Adrenal gland (tissue), 12 donors: Measurements from ENCODE around the gene ST8SIA5. TPM values are rescaled to one million over a fixed set of nuclear protein-coding genes. Genes with fewer than 3 reads are reported as not detected.

Source experiments
- DNase-seq, 7 donors: peaks; one replicate each; pipeline ENCODE4 v3.0.0-alpha.2; 2019 to 2020
- H3K27ac ChIP-seq, 5 donors: fragments of 200-600 bp; sonication (generic) in 4 of 5; 1 replicate in 3 of 5; 2 replicates in 2 of 5; pipeline versions ENCODE4 v1.5.1 to v1.8.0; 2016 to 2020; ENCODE audit warnings: mild to moderate bottlenecking in 1 of 5
- H3K27me3 ChIP-seq: fragments of 200-600 bp; 2 replicates; pipeline ENCODE4 v1.8.0; 2021
- H3K36me3 ChIP-seq, 2 donors: fragments of 200-600 bp; replicated peaks in 1 of 2; 1 replicate in 1 of 2; 2 replicates in 1 of 2; pipeline versions ENCODE4 v1.5.1 to v1.8.0; 2018 to 2022
- H3K4me1 ChIP-seq, 2 donors: fragments of 200-600 bp; replicated peaks in 1 of 2; 1 replicate in 1 of 2; 2 replicates in 1 of 2; pipeline versions ENCODE4 v1.5.1 to v1.8.0; 2018 to 2021
- H3K4me3 ChIP-seq, 4 donors: fragments of 200-600 bp; sonication (generic) in 3 of 4; one replicate each; pipeline ENCODE4 v1.5.1; 2016 to 2018
- H3K9me3 ChIP-seq, 3 donors: fragments of 200-600 bp; sonication (generic) in 1 of 3; replicated peaks in 1 of 3; 1 replicate in 2 of 3; 2 replicates in 1 of 3; pipeline versions ENCODE4 v1.5.1 to v1.8.0; 2016 to 2021
- POLR2A ChIP-seq, 2 donors: fragments of 450-650 bp; IDR thresholded peaks; one replicate each; pipeline ENCODE4 v1.6.1; 2017; ENCODE audit warnings: antibody characterized with exemption in 2 of 2, mild to moderate bottlenecking in 2 of 2, moderate library complexity in 1 of 2
- WGBS, 4 donors: extraction: QIAGEN DNeasy Blood & Tissue Kit in 2 of 4; methylation state at CpG; one replicate each; pipeline versions ENCODE4 v1.1.5 to v1.1.7; 2013 to 2017; 5-methylcytosine and 5-hydroxymethylcytosine counted together
- intact Hi-C, 2 donors: fragments of 100-400 bp; cut with DNase I; formaldehyde crosslinking; loops; one replicate each; pipeline versions ENCODE4 v1.14.1 to v1.15.0; 2022 to 2023
- polyA plus RNA-seq, 3 donors: library from polyadenylated mRNA; stranded (reverse); fragments of 200-250 nt in 2 of 3; fragments of 350-450 nt in 1 of 3; fragmentation: Illumina TruSeq in 1 of 3; extraction: RNeasy Lipid Tissue Mini Kit (QIAGEN cat#74804) in 1 of 3; gene quantifications; one replicate each; pipeline ENCODE4 v1.2.3, GENCODE V29; 2013 to 2014
- total RNA-seq, 9 donors: library from RNA; depleted of rRNA in 4 of 9; stranded (reverse); fragments of >200 nt in 4 of 9; fragments of 120-200 nt in 1 of 9; fragmentation: NEBNext Ultra II Directional in 1 of 9; extraction: Animal tissue kit (Norgen Biotek cat#: 25700) in 1 of 9; gene quantifications; one replicate each; pipeline versions ENCODE4 v1.1.0 to v1.2.4, GENCODE V29; 2013 to 2023
- TF ChIP-seq, protein P1 (sequence below), 6 experiments: fragments of 450-650 bp in 4 of 6; fragments of 200-600 bp in 2 of 6; sonication (generic) in 1 of 6; IDR thresholded peaks; 1 replicate in 5 of 6; 2 replicates in 1 of 6; pipeline versions ENCODE4 v1.5.1 to v1.8.0; 2016 to 2021; ENCODE audit warnings: antibody characterized with exemption in 6 of 6, mild to moderate bottlenecking in 2 of 6, moderate library complexity in 1 of 6
- donor health status: healthy with polysubstance abuse.
- donor health status: Bipolar disorder and iron deficiency.
- donor health status: DM: yes; HTN: yes; CAD: no.
- donor health status: DM: no; HTN: no; CAD: no.
- donor health status: DM: no; HTN: no; CAD: no.
- donor health status: DM: yes; HTN: yes; CAD: no.

ST8SIA5 gene
- total and polyA plus RNA-seq, 12 donors: 8.9 to 77.5 (median 23.9) TPM

DNA sequence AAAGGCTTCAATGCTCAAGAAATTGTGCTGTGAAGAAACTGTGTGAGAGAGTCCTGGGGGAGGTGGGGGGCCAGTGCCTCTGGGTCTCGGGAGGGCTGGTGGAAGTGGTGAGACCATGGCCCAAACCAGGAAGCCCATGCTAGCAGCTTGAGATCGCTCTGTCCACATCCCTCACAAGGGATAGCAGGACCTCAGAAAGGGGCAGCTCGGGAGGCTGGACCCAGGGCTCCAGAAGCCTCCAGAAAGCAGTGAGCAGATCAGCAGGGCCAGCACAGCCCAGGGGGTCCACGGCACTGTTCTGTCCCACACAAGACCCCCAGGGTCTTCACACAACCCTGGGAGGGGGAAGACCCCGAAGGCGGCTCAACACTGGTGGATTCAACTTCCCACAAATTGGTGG lies 24.1 kb downstream of the ST8SIA5 start:
- Histone ChIP-seq H3K4me3 (no peak overlapping the region), H3K36me3 (no peaks in the 10 kb centered on the region), H3K9me3 (peaks cover 0 to 6% (median 0%) of the 10 kb centered on the region in 3 donors), H3K4me1 (peaks cover 0 to 5% of the 10 kb centered on the region in 2 donors), H3K27ac (peak overlapping the region in 1 of 5 donors; percentile 10), H3K27me3 (no peaks in the 10 kb centered on the region)
- DNase-seq: no peak
- intact Hi-C loops: no loop called here
- TF ChIP-seq, protein P1, sequence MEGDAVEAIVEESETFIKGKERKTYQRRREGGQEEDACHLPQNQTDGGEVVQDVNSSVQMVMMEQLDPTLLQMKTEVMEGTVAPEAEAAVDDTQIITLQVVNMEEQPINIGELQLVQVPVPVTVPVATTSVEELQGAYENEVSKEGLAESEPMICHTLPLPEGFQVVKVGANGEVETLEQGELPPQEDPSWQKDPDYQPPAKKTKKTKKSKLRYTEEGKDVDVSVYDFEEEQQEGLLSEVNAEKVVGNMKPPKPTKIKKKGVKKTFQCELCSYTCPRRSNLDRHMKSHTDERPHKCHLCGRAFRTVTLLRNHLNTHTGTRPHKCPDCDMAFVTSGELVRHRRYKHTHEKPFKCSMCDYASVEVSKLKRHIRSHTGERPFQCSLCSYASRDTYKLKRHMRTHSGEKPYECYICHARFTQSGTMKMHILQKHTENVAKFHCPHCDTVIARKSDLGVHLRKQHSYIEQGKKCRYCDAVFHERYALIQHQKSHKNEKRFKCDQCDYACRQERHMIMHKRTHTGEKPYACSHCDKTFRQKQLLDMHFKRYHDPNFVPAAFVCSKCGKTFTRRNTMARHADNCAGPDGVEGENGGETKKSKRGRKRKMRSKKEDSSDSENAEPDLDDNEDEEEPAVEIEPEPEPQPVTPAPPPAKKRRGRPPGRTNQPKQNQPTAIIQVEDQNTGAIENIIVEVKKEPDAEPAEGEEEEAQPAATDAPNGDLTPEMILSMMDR (IDR thresholded peaks at IDR 0.05): no peak
- no peak for TF ChIP-seq POLR2A (IDR thresholded peaks at IDR 0.05)
- 87 to 91% (median 89%) methylated on average over 5 to 6 of the region's 6 CpGs for WGBS, 4 donors

DNA sequence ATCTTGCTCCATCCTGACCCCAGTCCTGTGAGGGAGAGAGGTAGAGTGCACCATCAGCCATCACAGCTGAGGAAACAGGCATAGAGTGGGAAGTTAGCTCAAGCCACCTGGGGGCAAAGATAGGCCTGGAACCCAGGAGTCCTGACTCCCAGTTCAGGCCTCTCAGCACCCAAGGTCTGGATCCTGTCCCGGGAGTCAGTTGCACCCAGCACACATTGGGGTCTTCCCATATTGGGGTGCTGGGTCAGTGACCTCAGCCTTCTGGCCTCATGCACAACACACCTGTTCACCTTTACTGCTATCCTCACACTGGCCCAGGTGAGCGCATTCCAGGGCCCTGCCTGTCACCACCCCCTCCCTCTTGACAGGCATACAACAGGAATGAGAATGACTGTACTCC lies 24.7 kb downstream of the ST8SIA5 start:
- 57 to 80% (median 74%) methylated on average over 2 of the region's 2 CpGs for WGBS, 4 donors
- peak in 1 of 7 donors; percentile 43 for DNase-seq
- H3K36me3 ChIP-seq: no peaks in the 10 kb centered on the region
- H3K9me3 ChIP-seq: peaks cover 0 to 6% (median 0%) of the 10 kb centered on the region in 3 donors
- intact Hi-C loops: no loop called here
- TF ChIP-seq, protein P1 (IDR thresholded peaks at IDR 0.05): no peak
- no peak for TF ChIP-seq POLR2A (IDR thresholded peaks at IDR 0.05)
- no peaks in the 10 kb centered on the region for H3K27me3 ChIP-seq
- H3K27ac ChIP-seq: no peak overlapping the region
- peaks cover 0 to 5% of the 10 kb centered on the region in 2 donors for H3K4me1 ChIP-seq
- no peak overlapping the region for H3K4me3 ChIP-seq

DNA sequence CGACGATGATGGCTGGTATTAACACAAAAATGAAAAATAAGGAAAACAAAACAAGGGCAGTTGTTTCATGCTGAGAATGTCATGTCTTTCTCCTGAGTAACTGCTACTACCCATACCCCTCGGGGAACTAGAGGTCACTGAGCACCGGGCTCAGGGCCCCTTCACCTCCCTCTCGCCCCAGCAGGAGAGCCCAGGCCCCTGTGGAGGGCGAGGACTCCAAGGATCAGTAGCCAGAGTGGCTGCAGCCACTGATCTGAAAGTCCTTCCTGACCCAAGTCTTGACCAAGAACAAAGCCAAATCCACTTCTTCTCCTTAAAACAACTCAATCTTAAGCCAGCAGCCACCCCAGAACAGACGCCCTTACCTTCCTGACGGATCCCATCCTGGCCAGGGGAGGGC lies 25.5 kb downstream of the ST8SIA5 start:
- 85 to 91% (median 89%) methylated on average over 6 to 8 of the region's 8 CpGs for WGBS, 4 donors
- no peak for DNase-seq
- peaks cover 0 to 6% (median 0%) of the 10 kb centered on the region in 3 donors for H3K9me3 ChIP-seq
- no peak overlapping the region for H3K27ac ChIP-seq
- TF ChIP-seq, protein P1 (IDR thresholded peaks at IDR 0.05): no peak
- no peak for TF ChIP-seq POLR2A (IDR thresholded peaks at IDR 0.05)
- H3K4me3 ChIP-seq: no peak overlapping the region
- H3K27me3 ChIP-seq: no peaks in the 10 kb centered on the region
- no peaks in the 10 kb centered on the region for H3K36me3 ChIP-seq
- intact Hi-C loops: no loop called here
- peaks cover 0 to 5% of the 10 kb centered on the region in 2 donors for H3K4me1 ChIP-seq

DNA sequence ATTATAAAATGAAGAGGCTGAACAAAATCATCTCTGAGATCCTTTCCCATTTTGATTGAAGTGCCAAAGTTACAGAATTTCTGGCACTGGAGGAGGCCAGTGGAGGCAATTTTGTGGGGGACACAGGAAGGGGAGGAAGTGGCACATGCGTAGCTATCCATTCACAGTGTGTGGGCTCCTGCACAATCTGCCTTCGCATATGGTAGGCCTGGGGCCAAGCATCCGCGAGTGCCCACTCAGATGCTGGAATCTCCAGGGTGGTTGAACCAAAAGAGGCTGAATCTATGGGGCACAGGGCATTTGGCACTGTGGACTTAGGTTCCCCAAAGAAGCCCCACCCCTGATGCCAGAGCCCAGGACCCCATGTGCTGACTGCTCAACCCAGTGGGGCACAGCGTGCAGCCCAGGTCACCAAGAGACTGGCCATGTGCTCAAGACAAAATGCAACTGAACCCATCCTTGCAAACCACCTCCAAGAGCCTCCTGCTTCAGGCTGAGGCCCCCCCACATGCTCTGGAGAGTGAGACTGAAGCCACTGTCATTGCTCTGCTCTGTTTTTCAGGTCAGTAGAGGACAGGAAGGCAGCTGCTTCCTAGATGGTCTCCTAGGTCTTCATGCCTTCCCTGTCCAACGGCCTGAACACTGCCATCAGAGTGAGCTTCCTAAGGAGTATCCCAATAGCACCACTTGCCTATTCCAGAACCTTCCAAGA lies 28.5 kb downstream of the ST8SIA5 start:
- 89 to 94% (median 92%) methylated on average over 4 to 6 of the region's 6 CpGs for WGBS, 4 donors
- Histone ChIP-seq H3K27me3 (no peaks in the 10 kb centered on the region), H3K4me3 (no peak overlapping the region), H3K36me3 (no peaks in the 10 kb centered on the region), H3K4me1 (peaks cover 0 to 5% of the 10 kb centered on the region in 2 donors), H3K27ac (no peak overlapping the region), H3K9me3 (peaks cover 0 to 6% (median 0%) of the 10 kb centered on the region in 3 donors)
- DNase-seq: peak in 1 of 7 donors; percentile 29
- intact Hi-C loops: no loop called here
- TF ChIP-seq POLR2A (IDR thresholded peaks at IDR 0.05): no peak
- TF ChIP-seq, protein P1 (IDR thresholded peaks at IDR 0.05): no peak
